ENCODE measurements around the gene CIAO3.
"Not testable (repeated sequence)": the region's sequence is repeated elsewhere in the genome, so short reads cannot be mapped to it uniquely, and the experiment has no call there.

The CIAO3 gene

GRCh38 chr16:740764-741505, at the start of gene CIAO3:
Gene CIAO3, minus strand, starts transcription at chr16:740997. Its CDS starts 12 bp downstream, at chr16:740985.
- peak; percentile 92 for DNase-seq

- no peak for DNase-seq
Measured at GRCh38 chr16:790086-790485, 49.3 kb upstream of the CIAO3 start.

GRCh38 chr16:789191-789850, 48.5 kb upstream of the CIAO3 start:
- DNase-seq = no peak

- DNase-seq = peak; percentile 96
Measured at GRCh38 chr16:788399-789126, 47.8 kb upstream of the CIAO3 start, which contains the start of gene CHTF18. Gene CHTF18, plus strand, starts transcription at chr16:788620. Its CDS starts 65 bp downstream, at chr16:788685.

DNA sequence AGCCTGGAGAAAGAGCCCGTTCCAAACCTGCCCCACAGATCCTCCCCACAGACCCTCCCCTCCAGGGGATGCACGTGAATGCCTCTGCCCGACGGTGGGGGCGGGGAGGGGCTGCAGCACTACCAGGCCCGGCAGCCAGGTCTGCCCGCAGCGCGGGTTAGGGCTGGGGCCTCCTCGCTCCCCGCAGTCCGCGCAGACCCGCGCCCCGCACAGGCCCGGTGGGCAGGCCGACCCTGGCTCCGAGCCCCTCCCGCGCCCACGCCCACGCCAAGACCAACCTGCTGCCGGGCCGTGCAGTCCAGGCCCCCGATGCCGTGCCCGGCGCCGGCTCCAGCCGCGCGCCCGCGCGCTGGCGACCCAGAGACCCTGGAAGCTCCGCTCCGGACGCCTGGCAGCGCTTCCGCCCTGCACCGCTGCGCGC, 47.2 kb upstream of the CIAO3 start, which contains the start of gene RPUSD1:
RPUSD1 (minus strand) TSS at position 404 of the 421 bp plus-strand sequence. CDS start 644 bp downstream, outside the sequence.
- no peak for DNase-seq

- DNase-seq = no peak
Measured at GRCh38 chr16:787321-787966, 46.6 kb upstream of the CIAO3 start.

DNA sequence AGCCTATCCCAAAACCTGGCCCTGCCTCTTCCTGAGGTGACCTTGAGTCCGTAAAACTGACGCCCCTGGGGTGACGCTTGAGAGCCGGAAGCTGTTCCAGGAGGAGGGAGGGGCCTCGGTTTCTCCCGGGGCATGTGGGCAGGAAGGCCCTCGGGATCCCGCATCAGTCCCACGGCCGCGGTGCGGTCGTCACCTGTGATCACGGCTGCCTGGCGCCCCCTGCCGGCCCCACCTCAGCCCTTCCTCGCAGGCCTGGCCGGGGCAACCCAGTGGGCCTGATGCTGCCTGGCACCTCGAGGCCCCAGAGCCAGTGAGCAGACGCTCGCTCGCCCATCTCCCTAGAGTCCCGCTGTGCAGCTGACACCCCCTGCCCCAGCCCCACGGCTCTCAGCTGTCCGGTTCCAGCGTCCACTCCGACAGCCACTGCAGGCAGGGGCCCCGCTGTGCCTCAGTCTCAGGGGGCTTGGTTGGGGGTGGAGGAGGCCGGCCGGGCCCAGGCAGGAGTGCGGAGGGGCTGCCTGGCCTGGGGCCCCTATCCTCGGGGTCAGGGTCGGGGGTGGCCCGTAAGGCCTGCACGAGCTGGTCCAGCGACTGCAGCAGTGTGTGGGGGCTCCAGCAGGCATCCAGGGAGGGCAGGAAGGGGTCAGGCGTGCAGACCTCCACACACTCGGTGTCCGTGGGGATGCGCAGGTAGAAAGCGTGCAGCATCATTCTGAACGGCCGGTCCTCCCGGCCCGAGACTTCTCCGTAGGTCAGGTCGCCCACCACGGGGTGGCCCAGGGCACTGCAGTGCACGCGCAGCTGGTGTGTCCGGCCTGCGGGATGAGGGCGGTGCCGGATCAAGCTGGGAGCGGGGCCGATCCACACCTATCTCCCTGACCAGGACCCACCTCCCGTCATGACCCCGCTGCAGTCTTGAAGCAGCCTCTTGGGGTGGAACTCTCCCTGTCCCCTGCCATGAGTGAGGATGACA, 45.1 kb upstream of the CIAO3 start:
- peak; percentile 78 for DNase-seq

DNA sequence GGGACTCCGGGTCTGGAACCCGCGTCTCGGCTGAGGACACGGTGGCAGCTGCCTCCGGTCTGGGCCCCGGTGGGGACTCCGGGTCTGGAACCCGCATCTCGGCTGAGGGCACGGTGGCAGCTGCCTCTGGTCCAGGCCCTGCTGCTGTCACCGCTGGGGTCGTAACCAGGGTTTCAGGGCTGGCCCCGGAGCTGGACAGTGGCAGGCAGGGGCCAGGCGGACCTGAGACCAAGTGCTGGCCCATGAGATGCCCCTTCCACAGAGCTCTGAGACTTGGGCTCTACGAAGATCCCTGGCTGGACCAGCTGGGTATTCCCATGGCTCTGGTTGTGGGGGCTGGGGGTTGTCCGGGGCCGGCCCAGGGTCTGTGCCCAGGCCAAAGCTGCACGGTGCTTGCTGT, 43.6 kb upstream of the CIAO3 start:
- no peak for DNase-seq

- no peak for DNase-seq
Measured at GRCh38 chr16:783404-784161, 42.8 kb upstream of the CIAO3 start.

- DNase-seq = no peak
Measured at GRCh38 chr16:782766-783403, 42.1 kb upstream of the CIAO3 start.

GRCh38 chr16:782258-782657, 41.5 kb upstream of the CIAO3 start:
- no peak for DNase-seq

DNA sequence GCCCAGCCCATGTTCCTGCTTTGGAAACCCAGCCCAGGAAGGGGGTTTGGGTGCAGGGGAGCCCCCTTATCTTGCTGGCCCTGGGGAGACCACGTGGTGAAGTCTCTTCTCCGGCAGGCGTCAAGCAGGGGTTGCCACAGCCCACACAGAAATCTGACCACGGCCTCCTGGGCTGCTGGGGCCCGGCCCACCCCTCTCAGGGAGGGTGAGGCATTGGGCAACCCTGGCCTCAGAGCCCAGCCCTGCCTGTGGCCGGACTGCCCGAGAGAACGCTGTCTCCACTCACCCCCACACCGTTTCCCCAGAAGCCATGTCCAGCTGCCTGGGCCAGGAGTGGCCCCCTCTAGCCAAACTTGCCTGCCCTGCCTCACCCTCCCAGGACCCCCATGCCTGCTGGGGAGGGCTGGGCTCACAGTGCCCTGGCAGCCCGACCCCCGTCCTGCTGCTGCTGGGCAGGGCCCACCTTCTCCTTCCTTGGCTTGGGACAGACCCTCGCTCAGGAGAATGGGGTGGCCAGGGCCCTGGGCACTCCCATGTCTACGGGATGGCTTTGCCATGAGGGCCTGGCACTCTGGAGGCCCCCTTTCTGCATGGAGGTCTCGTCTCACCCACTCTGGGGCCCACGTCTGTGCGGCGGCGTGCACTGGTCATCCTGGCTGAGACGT, 40.7 kb upstream of the CIAO3 start:
- DNase-seq = no peak

DNA sequence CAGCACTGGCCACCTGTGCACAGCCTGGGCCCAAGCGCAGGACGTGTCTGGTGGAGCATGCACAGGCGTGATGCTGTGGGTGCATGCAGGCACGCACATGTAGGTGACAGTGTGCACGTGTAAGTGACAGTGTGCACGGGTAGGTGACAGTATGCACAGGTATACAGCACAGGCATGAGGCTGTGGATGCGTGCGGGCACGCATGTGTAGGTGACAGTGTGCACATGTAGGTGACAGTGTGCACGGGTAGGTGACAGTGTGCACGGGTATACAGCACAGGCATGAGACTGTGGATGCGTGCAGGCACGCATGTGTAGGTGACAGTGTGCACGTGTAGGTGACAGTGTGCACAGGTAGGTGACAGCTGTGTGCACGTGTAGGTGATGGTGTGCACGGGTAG, 39.5 kb upstream of the CIAO3 start:
- DNase-seq = no peak

- no peak for DNase-seq
Measured at GRCh38 chr16:779561-779960, 38.8 kb upstream of the CIAO3 start.

- DNase-seq = no peak
Measured at GRCh38 chr16:778909-779527, 38.2 kb upstream of the CIAO3 start.

- no peak for DNase-seq
Measured at GRCh38 chr16:778447-778846, 37.6 kb upstream of the CIAO3 start.

GRCh38 chr16:777826-778225, 37.0 kb upstream of the CIAO3 start:
- no peak for DNase-seq

DNA sequence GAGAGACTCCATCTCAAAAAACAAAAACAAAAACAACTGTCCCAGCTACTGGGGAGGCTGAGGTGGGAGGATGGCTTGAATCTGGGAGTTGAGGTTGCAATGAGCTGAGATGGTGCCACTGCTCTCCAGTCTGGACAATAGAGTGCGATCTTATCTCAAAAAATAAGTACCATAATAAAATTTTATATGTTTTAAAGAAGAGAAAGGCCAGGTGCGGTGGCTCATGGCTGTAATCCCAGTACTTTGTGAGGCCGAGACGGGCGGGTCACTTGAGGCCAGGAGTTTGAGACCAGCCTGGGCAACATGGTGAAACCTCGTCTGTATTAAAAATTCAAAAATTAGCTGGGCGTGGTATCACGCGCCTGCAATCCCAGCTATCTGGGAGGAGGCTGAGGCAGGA, 36.0 kb upstream of the CIAO3 start:
- DNase-seq = no peak

DNA sequence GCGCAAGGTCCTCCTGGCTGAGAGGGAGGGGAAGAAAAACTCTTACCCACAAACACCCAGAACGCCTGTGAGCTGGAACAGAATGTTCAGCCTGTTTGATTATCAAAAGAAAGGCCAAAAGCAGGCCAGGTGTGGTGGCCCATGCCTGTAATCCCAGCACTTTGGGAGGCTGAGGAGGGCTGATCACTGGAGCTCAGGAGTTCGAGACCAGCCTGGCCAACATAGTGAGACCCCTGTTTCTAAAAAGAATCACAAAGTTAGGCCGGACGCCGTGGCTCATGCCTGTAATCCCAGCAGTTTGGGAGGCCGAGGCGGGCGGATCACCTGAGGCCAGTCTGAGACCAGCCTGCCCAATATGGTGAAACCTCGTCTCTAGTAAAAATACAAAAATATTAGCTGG, 35.5 kb upstream of the CIAO3 start:
- DNase-seq = not testable (repeated sequence)

All from CD4-positive, alpha-beta T cell treated with Interleukin-21 for 1 hour (primary cell).